GM12892 (cell line): ENCODE data around the gene NPTXR. TPM values are rescaled to one million over a fixed set of nuclear protein-coding genes. Genes with fewer than 3 reads are reported as not detected.

Experiments
- DNase-seq: peaks from one replicate; pipeline ENCODE4 v3.0.0; 2011; ENCODE audit not compliant: insufficient read length
- FAIRE-seq: peaks from 2 replicates; lab custom pipeline; 2011; peaks lifted over from hg19 to GRCh38; lab: Jason Lieb, UNC
- POLR2A ChIP-seq: IDR thresholded peaks from 2 replicates; pipeline ENCODE4 v1.6.1; 2011; ENCODE audit warnings: low read depth, low read length, control low read depth
- POLR2AphosphoS5 ChIP-seq: IDR thresholded peaks from 2 replicates; pipeline ENCODE4 v1.6.1; 2011; ENCODE audit warnings: low read depth, low read length, control low read depth
- TAF1 ChIP-seq: IDR thresholded peaks from 2 replicates; pipeline ENCODE4 v1.6.1; 2011; ENCODE audit warnings: low read depth, mild to moderate bottlenecking, control low read depth, low read length, borderline replicate concordance
- polyA plus RNA-seq: library from polyadenylated mRNA; unstranded; fragments of >200 nt; gene quantifications from one replicate; pipeline ENCODE4 v1.2.1, GENCODE V29; 2012; ENCODE audit warnings: missing spikeins, inconsistent platforms; ENCODE audit not compliant: missing spikeins

NPTXR gene
- 0.08 TPM for polyA plus RNA-seq

GRCh38 chr22:38843657-38844314 lies at the start of gene NPTXR:
TSS of gene NPTXR (minus strand) at chr22:38844028.
- no peak for DNase-seq
- FAIRE-seq = no peak
- no peak for TF ChIP-seq TAF1
- TF ChIP-seq POLR2A = no peak
- TF ChIP-seq POLR2AphosphoS5 = no peak

GRCh38 chr22:38891256-38891655 lies 47.4 kb upstream of the NPTXR start:
- FAIRE-seq (no peak), DNase-seq (no peak)

GRCh38 chr22:38890377-38890776 lies 46.5 kb upstream of the NPTXR start:
- FAIRE-seq (no peak), DNase-seq (no peak)
- TF ChIP-seq POLR2AphosphoS5 = no peak
- TF ChIP-seq POLR2A = no peak
- TF ChIP-seq TAF1 = no peak

More at GRCh38 chr22:38891256-38891655, 47.4 kb upstream of the NPTXR start:
- no peak for TF ChIP-seq TAF1
- TF ChIP-seq POLR2AphosphoS5 = no peak
- TF ChIP-seq POLR2A = no peak

- TF ChIP-seq POLR2A (no peak), POLR2AphosphoS5 (no peak), TAF1 (no peak)
- no peak for DNase-seq
- FAIRE-seq = peak; percentile 64
Observed at GRCh38 chr22:38886333-38886732, 42.5 kb upstream of the NPTXR start.

- no peak for DNase-seq
- FAIRE-seq = no peak
- TF ChIP-seq TAF1 (no peak), POLR2AphosphoS5 (no peak)
Observed at GRCh38 chr22:38882972-38883622, 39.3 kb upstream of the NPTXR start.

GRCh38 chr22:38881997-38882879 lies 38.4 kb upstream of the NPTXR start:
- FAIRE-seq (no peak), DNase-seq (no peak)
- TF ChIP-seq POLR2A (no peak), TAF1 (no peak), POLR2AphosphoS5 (no peak)

GRCh38 chr22:38881464-38881871 lies 37.6 kb upstream of the NPTXR start:
- TF ChIP-seq POLR2AphosphoS5 (no peak), TAF1 (no peak), POLR2A (no peak)
- FAIRE-seq (peak; percentile 24), DNase-seq (no peak)

GRCh38 chr22:38879961-38880360 lies 36.1 kb upstream of the NPTXR start:
- DNase-seq = no peak
- TF ChIP-seq TAF1 = no peak
- no peak for TF ChIP-seq POLR2AphosphoS5
- no peak for TF ChIP-seq POLR2A
- FAIRE-seq = no peak

GRCh38 chr22:38879108-38879729 lies 35.4 kb upstream of the NPTXR start:
- FAIRE-seq (no peak), DNase-seq (no peak)
- TF ChIP-seq POLR2AphosphoS5 (no peak), POLR2A (no peak), TAF1 (no peak)

GRCh38 chr22:38878001-38878400 lies 34.2 kb upstream of the NPTXR start:
- DNase-seq (no peak), FAIRE-seq (no peak)
- TF ChIP-seq POLR2AphosphoS5 = no peak
- TF ChIP-seq TAF1 = no peak
- no peak for TF ChIP-seq POLR2A
